NCI-H748 treated with DMSO at 0.1 percent for 48 hours (cell line): ENCODE data around the gene ABCA3.
A peak's percentile ranks its signal among the peaks of the same experiment; 100 is the strongest.
"Not testable (repeated sequence)": the region's sequence is repeated elsewhere in the genome, so short reads cannot be mapped to it uniquely, and the experiment has no call there.

Source experiments
- DNase-seq: peaks from one replicate; lab custom pipeline; 2025; lab: John Stamatoyannopoulos, UW

Gene ABCA3

DNA sequence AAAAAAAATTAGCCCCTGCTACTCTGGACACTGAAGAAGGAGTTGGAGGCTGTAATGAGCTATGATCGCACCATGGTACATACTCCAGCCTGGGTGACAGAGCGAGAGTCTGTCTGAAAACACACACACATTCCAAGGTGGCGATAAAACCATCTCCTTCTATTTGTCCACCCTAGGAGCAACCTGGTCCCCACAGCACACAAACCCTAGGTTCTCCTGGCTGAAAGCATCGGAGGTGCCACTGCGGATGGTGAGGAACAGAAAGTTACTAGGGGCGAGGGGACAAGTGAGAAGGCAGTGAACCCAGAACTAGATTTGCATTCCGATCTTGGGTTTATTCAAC, 87.8 kb downstream of the ABCA3 start:
- DNase-seq, result no peak

DNA sequence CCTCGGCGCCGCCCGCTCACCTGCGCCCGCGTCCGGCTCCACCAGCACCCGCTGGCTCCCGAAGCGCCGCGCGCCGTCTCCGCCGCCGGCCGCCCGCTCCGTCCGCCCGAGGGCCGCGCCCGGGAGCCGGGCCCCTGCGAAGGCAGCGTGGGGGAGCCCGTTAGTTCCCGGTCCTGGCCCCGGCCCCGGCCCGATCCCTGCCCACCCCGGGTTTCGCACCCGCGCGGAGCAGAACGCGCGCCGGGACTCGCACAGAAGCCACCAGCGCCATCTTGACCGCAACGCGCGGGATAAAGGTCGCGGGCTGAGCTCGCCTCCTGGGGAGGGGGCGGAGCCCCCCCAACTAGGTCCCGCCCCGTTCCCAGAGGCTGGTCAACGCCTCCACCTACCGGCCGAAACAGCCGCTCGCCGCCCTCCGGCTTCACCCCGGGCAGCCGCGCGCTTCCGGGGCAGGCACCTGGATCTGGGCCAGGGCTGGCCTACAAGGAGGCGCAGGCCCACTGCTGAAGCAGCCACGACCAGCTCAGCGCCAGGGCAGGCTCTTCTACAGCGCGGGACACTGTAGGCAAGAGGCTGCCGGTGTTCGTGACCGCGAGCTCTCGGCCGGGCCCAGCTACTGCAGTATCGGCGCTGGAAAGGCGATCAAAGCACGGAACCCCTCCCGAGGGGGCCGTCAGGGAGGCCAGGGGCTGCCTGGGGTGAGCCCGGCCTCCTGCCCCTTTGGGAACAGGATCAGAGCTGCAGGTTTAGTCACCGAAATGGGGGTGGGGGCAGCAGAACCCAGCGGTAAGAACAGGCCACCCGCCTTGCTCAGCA, 89.0 kb downstream of the ABCA3 start, which contains the start of gene ECI1:
TSS of gene ECI1 (minus strand) at position 292 of the 816 bp plus-strand sequence. CDS start at position 271, 21 bp downstream.
- DNase-seq, result peak; percentile 65

DNA sequence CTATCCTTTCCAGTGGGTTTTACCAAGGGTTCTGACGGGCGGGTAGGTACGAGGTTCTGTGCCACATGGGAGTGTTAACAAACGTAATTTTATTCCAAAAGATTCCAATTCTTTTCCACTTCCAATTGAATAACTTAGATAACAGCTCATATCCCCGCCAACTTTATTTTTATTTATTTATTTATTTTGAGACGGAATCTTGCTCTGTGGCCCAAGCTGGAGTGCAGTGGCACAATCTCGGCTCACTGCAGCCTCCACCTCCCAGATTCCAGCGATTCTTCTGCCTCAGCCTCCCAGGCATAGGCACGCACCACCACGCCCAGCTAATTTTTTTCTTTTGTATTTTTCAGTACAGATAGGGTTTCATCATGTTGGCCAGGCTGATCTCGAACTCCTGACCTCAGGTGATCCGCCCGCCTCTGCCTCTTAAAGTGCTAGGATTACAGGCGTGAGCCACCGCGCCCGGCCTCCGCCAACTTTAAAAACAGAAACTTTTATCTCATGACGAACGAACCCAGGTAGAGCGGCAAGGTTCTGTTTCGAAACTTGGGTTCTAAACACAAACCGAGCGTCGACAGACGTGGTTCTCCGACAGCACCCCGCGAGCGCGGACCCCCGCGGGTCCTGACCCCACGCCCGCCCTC, 89.8 kb downstream of the ABCA3 start:
- DNase-seq, result no peak

DNA sequence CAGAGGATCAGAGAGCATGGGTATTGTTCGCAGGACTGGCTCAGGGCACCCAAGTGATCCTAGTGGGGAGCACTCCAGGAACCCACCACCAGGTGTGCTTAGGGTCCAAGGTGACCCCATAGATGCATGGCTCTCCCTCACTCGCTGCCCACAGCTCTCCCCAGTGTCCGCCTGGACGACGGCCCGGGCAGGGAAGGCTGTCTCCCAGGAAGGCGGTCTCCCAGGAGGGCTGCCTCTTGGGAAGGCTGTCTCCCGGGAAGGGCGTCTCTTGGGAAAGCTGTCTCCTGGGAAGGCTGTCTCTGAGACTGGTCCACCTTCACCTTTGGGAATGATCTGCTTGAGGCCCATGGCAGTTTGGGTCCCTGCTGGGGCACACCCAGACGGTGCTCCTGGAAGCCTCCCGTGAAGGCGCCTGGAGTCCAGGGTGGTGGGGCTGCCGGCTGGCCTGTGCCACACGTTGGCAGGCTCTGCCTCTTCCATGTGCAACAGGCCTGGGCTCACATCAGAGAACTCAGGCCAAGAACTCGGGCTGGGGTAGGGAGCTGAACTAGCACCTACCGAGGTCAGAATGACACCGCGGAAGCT, 94.1 kb downstream of the ABCA3 start:
- no peak for DNase-seq

DNA sequence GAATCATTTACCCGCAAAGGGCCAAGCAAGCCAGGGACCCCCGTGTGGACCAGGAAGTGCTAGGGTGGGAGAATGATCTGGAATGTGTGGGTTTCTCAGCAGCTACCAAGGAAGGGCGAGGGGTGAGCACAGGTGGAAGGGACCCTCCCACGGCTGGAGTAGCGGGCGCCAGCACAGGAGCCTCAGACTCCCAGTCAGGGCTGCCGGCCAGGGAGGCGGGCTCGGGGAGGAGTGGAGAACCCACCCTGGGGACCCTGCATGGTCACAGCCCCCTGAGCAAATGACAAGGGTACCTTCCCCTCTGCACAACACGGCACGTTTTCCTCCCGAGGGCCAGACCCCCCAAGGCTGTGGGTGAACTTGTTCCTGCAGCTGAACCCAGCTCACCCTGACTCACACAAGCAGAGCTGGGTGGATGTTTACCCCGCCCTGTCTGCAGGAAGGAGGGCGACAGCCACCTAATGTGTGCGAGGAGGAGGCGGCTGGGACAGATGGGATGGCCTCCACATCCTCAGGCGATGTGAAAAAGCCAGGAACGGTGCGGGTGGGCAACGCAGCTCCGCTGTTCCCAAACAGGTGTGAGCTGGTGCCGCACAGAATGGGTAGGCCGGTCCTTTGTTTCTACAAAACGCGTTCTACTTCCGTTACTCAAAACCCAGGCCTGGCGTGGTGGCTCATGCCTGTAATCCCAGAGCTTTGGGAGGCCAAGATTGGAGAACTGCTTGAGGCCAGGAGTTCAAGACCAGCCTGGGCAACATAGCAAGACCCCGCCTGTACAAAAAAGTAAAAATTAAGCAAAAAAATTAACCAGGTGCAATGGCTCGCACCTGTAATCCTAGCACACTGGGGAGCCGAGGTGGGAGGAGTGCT, 95.4 kb downstream of the ABCA3 start:
- DNase-seq, result no peak

DNA sequence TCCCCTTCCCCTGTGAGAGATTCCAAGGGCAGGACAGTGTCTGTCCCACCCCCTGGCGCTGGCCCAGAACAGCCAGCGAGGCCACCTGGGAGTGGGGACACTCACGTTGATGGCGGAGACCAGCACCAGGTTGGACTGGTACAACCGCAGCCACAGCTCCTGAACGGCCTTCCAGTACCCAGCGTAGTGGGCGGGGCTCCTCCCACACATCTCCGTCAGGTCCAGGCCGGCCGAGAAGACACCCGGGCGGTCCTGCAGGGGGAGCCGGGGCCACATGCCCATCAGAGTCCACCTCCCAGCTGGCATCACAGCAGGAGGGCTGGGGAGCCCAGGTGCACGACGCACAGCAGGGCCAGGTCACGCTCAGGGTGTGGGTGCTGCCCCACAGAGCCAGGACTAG, 96.2 kb downstream of the ABCA3 start:
- no peak for DNase-seq

DNA sequence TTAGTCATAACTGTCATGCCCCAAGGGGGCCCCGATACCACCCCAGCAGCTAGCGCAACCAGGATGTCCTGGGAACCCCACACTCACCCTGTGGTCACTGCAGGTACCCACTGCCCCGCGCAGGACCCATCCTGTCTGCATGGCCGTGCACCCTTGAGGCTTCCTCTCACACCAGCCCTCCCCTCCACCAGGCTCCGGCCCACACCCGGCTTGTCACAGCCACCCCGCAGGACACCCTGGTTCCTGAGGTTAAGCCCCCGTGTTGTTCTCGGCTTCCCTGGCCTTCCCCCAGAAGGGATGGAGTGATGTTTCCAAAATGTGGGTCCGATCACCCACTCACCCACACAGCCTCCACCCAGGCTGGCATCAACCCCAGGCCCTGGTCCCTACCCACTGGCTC, 96.7 kb downstream of the ABCA3 start:
- no peak for DNase-seq

DNA sequence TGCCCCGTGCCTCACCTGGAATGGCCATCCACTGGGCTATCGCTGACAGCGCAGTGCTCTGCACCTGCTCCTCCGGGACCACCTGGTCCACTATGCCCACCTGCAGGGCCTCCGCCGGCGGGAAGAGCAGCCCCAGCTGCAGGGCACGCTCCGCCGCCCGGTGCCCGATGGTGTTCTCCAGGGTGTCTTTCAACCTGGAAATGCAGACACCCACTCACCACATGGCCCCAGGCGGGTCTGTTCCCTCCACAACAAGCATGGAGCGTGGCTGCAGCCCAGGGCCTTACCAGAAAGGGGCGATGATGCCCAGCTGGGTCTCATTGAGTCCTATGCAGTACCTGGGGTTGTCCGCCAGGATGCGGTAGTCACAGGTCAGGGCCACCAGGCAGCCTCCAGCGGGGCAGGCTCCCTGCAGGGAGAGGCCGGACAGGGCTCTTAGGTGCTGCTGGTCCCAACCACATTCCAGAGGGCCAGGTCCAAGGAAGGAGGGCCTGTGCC, 97.4 kb downstream of the ABCA3 start:
- DNase-seq, result no peak

DNA sequence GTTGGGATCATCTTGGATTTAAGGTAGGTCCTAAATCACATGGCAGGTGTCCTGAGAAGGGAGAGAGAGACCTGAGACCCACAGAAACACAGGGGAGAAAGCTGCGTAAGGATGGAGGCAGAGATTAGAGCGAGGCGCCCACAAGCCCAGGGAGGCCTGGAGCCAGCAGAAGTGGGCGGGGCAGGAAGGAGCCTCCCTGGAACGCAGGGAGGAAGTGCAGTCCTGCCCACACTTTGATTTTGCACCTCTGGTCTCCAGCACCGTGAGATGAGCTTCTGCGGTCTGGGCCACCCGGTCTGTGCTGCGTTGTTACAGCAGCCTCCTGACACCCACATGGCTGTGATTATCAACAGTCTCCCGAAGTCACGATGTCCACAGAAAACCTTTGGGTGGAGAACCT, 97.9 kb downstream of the ABCA3 start:
- DNase-seq, result no peak

DNA sequence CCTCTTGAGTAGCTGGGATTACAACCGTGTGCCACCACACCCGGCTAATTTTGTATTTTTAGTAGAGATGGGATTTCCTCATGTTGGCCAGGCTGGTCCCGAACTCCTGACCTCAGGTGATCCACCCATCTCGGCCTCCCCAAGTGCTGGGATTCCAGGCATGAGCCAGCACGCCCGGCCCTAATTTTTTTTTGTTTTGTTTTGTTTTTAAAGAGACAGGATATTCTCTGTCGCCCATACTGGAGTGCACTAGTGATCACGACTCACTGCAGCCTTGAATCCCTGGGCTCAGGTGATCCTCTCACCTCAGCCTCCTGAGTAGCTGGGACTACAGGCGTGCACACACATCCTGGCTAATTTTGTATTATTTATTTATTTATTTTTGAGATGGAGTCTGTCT, 100.2 kb downstream of the ABCA3 start:
- not testable (repeated sequence) for DNase-seq

DNA sequence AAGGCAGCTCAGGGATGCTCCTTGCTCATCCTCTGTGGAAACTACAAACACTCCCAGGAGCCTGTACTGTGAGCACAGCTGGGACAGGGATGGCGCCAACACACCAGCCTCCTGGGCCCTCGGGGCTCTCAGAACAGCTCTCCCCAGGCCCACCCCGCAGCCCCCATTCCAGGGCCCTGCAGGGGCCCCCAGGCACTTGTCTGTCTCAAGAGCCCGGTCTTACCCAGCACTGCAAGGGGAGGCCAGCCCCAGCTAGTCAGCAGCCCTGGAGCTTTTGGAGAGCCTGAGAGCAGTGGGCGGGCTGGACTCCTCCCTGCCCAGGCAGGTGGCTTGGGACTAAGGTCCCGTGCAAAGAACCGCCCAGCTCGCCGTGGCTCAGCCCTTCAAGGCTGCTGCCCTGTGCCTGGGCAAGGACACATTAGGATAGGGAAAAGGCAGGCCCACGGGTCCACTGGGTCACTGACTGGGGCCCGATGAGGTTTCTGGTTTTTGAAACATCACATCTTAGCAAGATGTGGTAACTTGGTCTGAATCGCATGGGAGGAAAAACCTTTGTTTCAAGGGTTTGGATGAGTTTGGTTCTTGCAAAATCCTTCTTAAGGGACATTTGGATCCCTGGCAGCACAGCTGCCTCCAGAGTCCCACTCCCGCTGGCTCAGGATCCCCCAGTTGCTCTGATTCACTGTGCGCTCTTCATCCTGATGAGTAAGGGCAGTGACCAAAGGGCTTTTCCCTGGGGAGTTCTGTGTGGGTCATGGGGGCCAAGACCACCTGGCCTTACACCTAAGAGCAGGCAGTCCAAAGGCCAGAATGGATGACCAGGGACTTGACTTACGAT, 101.5 kb downstream of the ABCA3 start:
- DNase-seq, result no peak

DNA sequence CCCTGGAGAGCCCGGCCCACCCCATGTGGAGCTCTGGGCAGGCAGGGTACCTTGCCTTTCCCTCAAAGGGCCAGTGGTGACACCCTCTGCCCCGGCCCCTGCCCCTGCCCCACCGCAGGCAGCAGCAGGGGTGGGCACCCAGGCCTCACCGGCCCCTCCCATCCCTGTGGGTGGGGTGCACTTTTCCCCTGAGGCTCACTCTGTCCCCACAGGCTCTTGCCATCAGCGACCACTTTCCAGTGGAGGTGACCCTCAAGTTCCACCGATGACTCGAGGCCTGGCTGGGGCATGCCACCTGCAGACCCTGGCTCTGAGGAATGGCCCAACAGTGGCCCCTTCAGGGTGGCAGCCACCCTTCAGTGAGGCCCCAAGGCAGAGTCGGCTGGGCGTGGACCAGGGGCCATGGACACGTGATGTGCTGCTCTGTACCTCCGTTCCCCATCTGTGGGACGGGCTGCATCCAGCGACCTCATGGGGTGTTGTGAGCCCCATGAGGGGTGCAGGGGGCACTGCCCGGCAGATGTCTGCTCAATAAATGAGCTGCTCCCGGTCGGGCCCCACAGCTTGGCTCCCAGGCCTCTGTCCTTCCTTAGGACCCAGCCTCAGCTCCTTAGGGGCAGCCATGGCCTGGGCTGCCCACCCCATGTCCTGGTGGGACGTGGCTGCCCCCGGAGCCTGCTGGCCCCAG, 102.2 kb downstream of the ABCA3 start:
- DNase-seq, result no peak

DNA sequence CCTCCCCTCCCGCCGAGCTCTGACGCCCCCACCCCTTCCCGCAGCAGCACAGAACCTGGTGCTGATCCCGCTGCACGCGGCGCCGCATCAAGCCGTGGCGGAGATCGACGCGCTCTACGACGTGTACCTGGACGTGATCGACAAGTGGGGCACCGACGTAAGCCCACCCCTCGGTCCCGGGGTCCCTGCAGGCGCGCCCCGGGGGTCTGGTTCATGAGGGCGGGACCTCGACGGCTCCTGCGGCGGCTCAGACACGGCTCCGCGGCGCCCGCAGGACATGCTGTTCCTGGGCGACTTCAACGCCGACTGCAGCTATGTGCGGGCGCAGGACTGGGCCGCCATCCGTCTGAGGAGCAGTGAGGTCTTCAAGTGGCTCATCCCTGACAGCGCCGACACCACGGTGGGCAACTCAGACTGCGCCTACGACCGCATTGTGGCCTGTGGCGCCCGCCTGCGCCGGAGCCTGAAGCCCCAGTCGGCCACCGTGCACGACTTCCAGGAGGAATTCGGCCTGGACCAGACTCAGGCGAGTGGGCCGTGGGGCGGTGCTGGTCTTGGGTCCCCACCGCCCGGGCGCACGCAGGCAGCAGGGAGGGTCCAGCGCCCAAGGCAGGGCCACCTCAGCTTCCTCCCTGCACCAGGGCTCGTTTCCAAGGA, 102.9 kb downstream of the ABCA3 start:
- no peak for DNase-seq

DNA sequence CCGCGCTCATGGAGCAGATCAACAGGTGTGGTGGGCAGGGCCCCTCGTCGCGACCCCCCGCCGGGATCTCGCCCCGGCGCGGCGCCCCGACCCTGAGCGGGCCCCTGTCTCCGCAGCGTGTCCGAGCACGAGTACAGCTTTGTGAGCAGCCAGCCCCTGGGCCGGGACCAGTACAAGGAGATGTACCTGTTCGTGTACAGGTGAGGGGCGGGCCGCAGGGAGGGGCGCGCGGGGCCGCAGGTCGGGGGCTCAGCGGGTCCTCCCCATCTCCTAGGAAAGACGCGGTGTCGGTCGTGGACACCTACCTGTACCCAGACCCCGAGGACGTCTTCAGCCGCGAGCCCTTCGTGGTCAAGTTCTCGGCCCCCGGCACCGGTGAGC, 103.4 kb downstream of the ABCA3 start:
- DNase-seq, result no peak

DNA sequence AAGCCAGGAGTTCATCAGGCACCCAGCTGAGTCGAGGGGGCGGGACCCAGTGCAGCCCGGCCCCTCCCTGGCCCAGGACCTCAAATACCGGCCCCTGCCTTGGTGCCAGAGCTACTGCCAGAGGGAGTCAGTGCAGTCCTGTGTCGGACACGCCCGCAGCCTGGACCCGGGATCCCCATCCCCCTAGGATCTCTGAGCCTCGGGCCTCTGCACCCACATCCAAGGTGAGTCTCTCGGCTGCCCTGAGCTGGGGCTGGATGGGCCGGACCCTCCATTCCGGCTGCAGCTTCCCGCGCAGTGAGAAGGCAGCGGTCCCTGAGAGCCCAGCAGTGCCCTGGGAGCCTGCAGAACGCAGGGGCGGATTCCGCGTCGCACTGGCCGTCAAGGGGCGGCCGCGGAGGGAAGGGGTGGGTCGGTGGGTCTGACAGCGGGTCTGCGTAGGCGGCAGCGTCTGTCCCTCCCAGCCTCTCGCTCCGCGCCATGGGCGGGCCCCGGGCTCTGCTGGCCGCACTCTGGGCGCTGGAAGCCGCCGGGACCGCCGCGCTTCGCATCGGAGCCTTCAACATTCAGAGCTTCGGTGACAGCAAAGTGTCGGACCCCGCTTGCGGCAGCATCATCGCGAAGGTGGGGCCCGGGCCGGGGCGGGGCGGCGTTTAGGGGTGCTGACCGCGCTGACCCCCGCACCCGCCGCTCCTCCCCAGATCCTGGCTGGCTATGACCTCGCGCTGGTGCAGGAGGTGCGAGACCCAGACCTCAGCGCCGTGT, 104.0 kb downstream of the ABCA3 start, which contains the start of gene DNASE1L2:
TSS of gene DNASE1L2 (plus strand) at position 108 of the 765 bp plus-strand sequence. CDS start at position 481, 373 bp downstream.
- no peak for DNase-seq

DNA sequence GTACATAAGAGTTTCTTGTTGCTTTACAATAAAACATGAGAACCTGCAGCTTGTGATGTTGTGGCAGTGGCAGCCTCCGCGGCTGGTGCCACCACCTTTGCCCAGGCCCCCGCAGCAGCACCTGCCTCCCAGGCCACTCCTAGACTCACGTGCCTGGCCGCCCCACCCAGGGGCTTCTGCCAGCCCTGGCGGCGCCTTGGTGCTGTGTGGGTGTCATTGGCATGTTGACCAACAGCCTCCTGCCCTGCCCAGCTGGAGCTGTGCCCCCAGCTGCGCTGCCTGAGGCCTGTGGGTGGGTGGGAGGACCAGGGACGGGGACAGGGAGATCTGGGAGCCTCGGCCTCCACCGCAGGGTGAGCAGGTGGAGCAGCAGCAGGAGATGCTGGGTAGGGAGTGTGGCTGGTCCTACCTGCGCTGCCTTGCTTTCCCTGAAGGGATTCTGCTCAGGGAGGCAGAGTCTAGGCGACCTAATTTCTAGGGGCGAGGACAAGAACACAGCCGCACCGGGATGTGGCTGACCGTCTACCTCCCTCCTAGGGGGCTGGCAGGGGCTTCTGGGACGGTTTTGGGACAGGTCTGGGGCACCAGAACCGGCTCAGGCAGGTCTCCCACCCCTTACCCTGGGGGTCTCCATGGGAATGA, 104.7 kb downstream of the ABCA3 start:
- DNase-seq, result no peak

DNA sequence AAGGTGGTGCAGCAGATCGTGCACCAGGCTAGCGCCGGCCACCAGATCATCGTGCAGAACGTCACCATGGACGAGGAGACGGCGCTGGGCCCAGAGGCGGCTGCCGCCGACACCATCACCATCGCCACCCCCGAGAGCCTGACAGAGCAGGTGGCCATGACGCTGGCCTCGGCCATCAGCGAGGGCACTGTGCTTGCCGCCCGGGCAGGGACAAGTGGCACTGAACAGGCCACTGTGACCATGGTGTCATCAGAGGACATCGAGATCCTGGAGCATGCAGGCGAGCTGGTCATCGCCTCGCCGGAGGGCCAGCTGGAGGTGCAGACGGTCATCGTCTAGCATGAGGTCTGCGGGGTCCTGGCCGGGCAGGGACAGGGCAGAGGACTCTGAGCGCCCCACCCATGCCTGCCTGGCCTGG, 105.3 kb downstream of the ABCA3 start:
- DNase-seq, result no peak

DNA sequence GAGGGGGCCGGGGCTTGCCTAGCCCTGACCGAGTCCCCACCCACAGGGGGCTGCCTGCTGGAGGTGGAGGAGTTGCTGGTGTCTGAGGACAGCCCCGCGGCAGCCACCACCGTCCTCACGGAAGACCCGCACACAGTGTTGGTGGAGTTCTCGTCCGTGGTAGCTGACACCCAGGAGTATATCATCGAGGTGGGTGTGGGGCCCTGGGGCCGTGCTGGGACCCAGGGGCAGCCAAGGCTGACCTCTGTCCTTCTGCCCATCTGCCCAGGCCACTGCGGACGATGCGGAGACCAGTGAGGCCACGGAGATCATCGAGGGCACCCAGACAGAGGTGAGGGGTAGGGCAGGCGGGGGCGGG, 105.7 kb downstream of the ABCA3 start:
- no peak for DNase-seq
